Activated CD8-positive, alpha-beta memory T cell treated with anti-CD3 and anti-CD28 coated beads, Interleukin-2, amount 50 U/mL, for 24 hours (primary cell): ENCODE measurements around the gene YIPF3.

Experiments
- DNase-seq: peaks from one replicate; pipeline ENCODE4 v3.0.0-alpha.2; 2020; ENCODE audit errors: extremely low read depth

The YIPF3 gene

GRCh38 chr6:43464337-43464736 lies 52.4 kb downstream of the YIPF3 start:
- no peak for DNase-seq

GRCh38 chr6:43461936-43462335 lies 54.8 kb downstream of the YIPF3 start:
- DNase-seq: no peak
